IMR-90 (cell line): ENCODE data around the gene MYH11.

Source experiments
- BHLHE40 ChIP-seq: fragments of 150-350 bp; IDR thresholded peaks from 2 replicates; pipeline ENCODE4 v1.6.1; 2016; ENCODE audit warnings: mild to moderate bottlenecking, low read depth, low read length
- CEBPB ChIP-seq: IDR thresholded peaks from 2 replicates; pipeline ENCODE4 v1.6.1; 2012; ENCODE audit warnings: low read depth, low read length, improper control_type of control experiment
- CHD1 ChIP-seq: IDR thresholded peaks from 2 replicates; pipeline ENCODE4 v1.6.1; 2012; ENCODE audit warnings: low read depth, low read length, improper control_type of control experiment
- MAFK ChIP-seq: IDR thresholded peaks from 2 replicates; pipeline ENCODE4 v1.6.1; 2012; ENCODE audit warnings: low read depth, low read length, improper control_type of control experiment
- MXI1 ChIP-seq: IDR thresholded peaks from 2 replicates; pipeline ENCODE4 v1.6.1; 2012; ENCODE audit warnings: low read depth, mild to moderate bottlenecking, low read length, moderate library complexity, borderline replicate concordance
- NFE2L2 ChIP-seq: fragments of 150-350 bp; IDR thresholded peaks from 2 replicates; pipeline ENCODE4 v1.6.1; 2016; ENCODE audit warnings: low read depth, mild to moderate bottlenecking, low read length
- POLR2A ChIP-seq: IDR thresholded peaks from 2 replicates; pipeline ENCODE4 v1.6.1; 2012; ENCODE audit warnings: mild to moderate bottlenecking, low read depth, low read length
- RAD21 ChIP-seq: IDR thresholded peaks from 2 replicates; pipeline ENCODE4 v1.6.1; 2012; ENCODE audit warnings: low read length, improper control_type of control experiment
- RFX5 ChIP-seq: IDR thresholded peaks from 2 replicates; pipeline ENCODE4 v1.8.0; 2012; ENCODE audit warnings: low read depth, mild to moderate bottlenecking, low read length, moderate library complexity
- SMC3 ChIP-seq: fragments of 150-350 bp; IDR thresholded peaks from 2 replicates; pipeline ENCODE4 v1.6.1; 2016; ENCODE audit warnings: low read depth, mild to moderate bottlenecking, antibody characterized with exemption, low read length, moderate library complexity
- TF ChIP-seq, protein P1 (sequence below): conservative IDR thresholded peaks from 2 replicates; pipeline ENCODE4 v1.5.1; 2012; ENCODE audit warnings: mild to moderate bottlenecking, low read depth, low read length, improper control_type of control experiment
- TF ChIP-seq, protein P2 (sequence below): fragments of 150-350 bp; IDR thresholded peaks from 2 replicates; pipeline ENCODE4 v1.6.1; 2017; ENCODE audit warnings: mild to moderate bottlenecking, antibody characterized with exemption, low read length, low read depth
- TF ChIP-seq, protein P3 (sequence below): fragments of 150-350 bp; IDR thresholded peaks from 2 replicates; pipeline ENCODE4 v1.6.1; 2016; ENCODE audit warnings: low read depth, mild to moderate bottlenecking, low read length, moderate library complexity, borderline replicate concordance

DNA sequence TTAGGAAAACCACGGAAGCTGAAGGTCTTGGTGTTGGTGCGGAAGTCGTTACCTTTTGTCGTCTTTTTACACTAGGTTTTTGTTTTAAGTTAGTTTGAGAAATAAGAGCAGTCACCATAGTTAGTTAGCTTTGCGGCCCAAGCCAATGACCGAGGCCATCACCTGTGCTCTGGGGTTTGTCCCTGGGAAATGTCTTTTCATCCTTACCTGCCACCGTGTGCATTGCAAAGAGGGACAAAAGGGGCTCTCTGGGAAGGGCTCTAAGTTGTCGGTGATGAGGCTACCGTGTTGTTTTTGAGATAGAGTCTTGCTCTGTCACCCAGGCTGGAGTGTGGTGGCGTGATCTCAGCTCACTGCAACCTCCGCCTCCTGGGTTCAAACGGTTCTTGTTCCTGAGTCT, 157.0 kb downstream of the MYH11 start:
- TF ChIP-seq, protein P1, sequence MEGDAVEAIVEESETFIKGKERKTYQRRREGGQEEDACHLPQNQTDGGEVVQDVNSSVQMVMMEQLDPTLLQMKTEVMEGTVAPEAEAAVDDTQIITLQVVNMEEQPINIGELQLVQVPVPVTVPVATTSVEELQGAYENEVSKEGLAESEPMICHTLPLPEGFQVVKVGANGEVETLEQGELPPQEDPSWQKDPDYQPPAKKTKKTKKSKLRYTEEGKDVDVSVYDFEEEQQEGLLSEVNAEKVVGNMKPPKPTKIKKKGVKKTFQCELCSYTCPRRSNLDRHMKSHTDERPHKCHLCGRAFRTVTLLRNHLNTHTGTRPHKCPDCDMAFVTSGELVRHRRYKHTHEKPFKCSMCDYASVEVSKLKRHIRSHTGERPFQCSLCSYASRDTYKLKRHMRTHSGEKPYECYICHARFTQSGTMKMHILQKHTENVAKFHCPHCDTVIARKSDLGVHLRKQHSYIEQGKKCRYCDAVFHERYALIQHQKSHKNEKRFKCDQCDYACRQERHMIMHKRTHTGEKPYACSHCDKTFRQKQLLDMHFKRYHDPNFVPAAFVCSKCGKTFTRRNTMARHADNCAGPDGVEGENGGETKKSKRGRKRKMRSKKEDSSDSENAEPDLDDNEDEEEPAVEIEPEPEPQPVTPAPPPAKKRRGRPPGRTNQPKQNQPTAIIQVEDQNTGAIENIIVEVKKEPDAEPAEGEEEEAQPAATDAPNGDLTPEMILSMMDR: no peak
- TF ChIP-seq, protein P2, sequence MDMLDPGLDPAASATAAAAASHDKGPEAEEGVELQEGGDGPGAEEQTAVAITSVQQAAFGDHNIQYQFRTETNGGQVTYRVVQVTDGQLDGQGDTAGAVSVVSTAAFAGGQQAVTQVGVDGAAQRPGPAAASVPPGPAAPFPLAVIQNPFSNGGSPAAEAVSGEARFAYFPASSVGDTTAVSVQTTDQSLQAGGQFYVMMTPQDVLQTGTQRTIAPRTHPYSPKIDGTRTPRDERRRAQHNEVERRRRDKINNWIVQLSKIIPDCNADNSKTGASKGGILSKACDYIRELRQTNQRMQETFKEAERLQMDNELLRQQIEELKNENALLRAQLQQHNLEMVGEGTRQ: no peak
- TF ChIP-seq SMC3: no peak
- TF ChIP-seq POLR2A: no peak
- TF ChIP-seq RFX5: no peak
- TF ChIP-seq RAD21: no peak
- no peak for TF ChIP-seq CEBPB
- TF ChIP-seq, protein P3, sequence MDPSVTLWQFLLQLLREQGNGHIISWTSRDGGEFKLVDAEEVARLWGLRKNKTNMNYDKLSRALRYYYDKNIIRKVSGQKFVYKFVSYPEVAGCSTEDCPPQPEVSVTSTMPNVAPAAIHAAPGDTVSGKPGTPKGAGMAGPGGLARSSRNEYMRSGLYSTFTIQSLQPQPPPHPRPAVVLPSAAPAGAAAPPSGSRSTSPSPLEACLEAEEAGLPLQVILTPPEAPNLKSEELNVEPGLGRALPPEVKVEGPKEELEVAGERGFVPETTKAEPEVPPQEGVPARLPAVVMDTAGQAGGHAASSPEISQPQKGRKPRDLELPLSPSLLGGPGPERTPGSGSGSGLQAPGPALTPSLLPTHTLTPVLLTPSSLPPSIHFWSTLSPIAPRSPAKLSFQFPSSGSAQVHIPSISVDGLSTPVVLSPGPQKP: no peak
- TF ChIP-seq MAFK: no peak
- TF ChIP-seq CHD1: no peak
- no peak for TF ChIP-seq NFE2L2
- no peak for TF ChIP-seq BHLHE40
- TF ChIP-seq MXI1: no peak
